Stomach (tissue), 4 donors: ENCODE results near the gene AMPD2.

Experiments
- POLR2A ChIP-seq, 4 donors: fragments of 450-650 bp; IDR thresholded peaks; one replicate each; pipeline ENCODE4 v1.6.1; 2016; ENCODE audit warnings: antibody characterized with exemption in 4 of 4, control low read depth in 2 of 4, mild to moderate bottlenecking in 1 of 4, moderate library complexity in 1 of 4
- POLR2AphosphoS5 ChIP-seq, 3 donors: sonication (generic); formaldehyde crosslinking; IDR thresholded peaks; one replicate each; pipeline ENCODE4 v1.6.1; 2016; ENCODE audit warnings: antibody characterized with exemption in 3 of 3
- TF ChIP-seq, protein P1 (sequence below), 7 experiments: fragments of 450-650 bp in 4 of 7; fragments of 200-600 bp in 3 of 7; sonication (generic) in 3 of 7; IDR thresholded peaks; one replicate each; pipeline ENCODE4 v1.5.1; 2016 to 2019; ENCODE audit warnings: antibody characterized with exemption in 7 of 7, control low read depth in 2 of 7, mild to moderate bottlenecking in 1 of 7

DNA sequence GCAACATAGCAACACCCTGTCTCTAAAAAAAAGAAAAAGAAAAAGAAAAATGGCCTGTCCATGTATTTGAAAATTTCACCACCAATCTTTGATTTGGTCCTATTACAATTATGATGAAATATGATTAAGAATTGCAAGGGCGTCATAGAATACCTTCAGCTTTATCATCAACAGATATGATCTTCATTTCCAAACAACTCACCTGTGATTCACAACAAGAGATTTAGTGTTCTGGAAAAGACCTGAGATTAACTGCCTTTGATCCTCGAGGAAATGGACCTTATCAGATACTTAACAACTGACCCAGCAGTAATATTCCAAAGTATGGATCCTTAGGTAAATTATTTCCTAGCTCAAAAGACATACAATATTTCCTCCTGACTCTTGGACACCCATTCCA, 32.8 kb downstream of the AMPD2 start:
- TF ChIP-seq, protein P1, sequence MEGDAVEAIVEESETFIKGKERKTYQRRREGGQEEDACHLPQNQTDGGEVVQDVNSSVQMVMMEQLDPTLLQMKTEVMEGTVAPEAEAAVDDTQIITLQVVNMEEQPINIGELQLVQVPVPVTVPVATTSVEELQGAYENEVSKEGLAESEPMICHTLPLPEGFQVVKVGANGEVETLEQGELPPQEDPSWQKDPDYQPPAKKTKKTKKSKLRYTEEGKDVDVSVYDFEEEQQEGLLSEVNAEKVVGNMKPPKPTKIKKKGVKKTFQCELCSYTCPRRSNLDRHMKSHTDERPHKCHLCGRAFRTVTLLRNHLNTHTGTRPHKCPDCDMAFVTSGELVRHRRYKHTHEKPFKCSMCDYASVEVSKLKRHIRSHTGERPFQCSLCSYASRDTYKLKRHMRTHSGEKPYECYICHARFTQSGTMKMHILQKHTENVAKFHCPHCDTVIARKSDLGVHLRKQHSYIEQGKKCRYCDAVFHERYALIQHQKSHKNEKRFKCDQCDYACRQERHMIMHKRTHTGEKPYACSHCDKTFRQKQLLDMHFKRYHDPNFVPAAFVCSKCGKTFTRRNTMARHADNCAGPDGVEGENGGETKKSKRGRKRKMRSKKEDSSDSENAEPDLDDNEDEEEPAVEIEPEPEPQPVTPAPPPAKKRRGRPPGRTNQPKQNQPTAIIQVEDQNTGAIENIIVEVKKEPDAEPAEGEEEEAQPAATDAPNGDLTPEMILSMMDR (IDR thresholded peaks at IDR 0.05) = no peak
- TF ChIP-seq POLR2A (IDR thresholded peaks at IDR 0.05) (no peak), POLR2AphosphoS5 (IDR thresholded peaks at IDR 0.05) (peak in 1 of 3 donors; percentile 12)
